Fibroblast of skin of left quadriceps (primary cell): Measurements from ENCODE around the gene TMED1.

Experiments used
- DNase-seq, 2 experiments: peaks; one replicate each; pipeline ENCODE4 v3.0.0-alpha.2; 2013; ENCODE audit warnings: low read depth in 2 of 2

TMED1 gene

DNA sequence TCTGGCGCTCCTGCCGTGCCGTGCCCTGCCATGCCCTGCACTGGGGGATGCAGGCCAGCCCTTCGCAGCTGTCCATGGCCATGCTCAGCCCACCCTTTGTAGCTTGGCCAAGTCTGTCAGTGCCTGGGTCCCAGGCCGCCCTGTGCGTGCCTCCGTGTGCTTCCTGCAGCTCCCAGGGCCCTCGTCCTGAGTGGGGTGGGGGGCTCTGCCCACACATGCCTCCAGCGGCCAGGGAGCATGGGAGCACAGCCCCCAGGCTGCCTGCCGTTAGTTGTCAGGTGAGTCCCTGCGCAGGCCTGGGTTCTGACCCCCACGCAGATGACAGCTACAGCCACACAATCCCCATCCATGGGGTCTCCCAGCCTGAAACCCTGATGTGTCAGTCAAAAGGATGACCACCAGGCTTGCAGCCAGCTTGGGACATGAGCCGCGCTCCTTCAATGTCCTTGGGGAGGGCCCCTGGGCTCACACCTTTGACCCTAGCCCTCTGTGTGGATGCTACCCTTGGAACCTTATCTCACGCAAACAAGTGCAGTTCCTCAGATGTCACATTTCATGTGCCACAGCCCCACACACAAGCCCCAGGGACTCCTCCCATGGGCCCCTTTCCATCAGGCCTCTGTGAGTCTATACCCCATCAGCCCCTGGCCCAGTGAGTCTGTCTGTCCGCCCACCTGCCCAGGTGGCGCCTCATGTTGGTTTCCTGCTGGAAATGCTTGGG is 24.5 kb downstream of the TMED1 start:
- DNase-seq, result no peak

GRCh38 chr19:10809651-10810285 is 26.2 kb downstream of the TMED1 start:
- DNase-seq, result no peak

GRCh38 chr19:10808937-10809649 is 26.9 kb downstream of the TMED1 start:
- DNase-seq, result no peak

DNA sequence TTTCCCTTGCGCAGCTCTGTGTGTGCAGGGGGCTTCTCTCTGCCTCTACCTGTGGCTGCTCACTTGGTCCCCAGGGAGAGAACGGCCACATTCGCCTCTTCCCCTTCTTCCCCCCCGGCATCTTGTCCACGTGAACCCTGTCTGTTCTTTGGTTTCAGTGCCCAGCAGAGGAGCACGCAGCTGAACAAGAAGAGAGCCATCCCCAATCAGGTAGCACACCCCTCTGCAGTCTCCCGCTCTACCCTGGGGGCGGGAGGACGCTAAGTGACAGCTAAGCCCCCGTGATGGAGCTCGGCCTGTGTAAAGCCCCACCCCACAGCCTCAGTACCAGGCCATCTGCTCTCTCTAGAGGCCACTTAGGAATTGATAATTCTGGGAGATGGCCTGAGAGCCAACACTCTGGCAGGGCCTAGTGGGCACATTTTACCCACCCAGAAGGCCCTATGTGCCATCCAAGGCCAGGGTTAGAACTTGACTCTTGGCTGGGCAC is 30.2 kb downstream of the TMED1 start:
- DNase-seq, result no peak

GRCh38 chr19:10805065-10805757 is 30.8 kb downstream of the TMED1 start:
- no peak for DNase-seq

DNA sequence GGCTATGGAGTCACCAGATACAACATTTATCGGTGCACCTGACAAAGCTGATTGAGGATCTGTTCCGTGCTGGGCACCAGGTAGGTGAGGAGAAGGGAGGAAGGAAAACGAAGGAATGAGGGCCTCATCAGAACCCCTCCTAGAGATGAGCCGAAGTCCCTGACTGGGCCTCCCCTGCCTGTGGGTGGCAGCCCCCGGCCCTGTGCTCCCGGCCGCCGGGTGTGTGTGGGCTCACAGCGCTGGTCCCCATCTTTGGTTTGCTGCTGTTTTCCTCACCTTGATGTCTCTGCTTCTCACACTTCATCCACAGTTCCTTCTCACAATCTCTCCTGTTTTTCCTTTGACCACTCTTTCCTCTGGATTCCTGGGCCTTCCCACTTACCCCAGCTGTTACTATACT is 32.8 kb downstream of the TMED1 start:
- no peak for DNase-seq

- DNase-seq, result no peak
These were observed 33.5 kb downstream of the TMED1 start for GRCh38 chr19:10802479-10802878.

- no peak for DNase-seq
These were observed 35.5 kb downstream of the TMED1 start for GRCh38 chr19:10800488-10800887.

- DNase-seq, result no peak
These were observed 38.3 kb downstream of the TMED1 start for GRCh38 chr19:10797541-10798256.

DNA sequence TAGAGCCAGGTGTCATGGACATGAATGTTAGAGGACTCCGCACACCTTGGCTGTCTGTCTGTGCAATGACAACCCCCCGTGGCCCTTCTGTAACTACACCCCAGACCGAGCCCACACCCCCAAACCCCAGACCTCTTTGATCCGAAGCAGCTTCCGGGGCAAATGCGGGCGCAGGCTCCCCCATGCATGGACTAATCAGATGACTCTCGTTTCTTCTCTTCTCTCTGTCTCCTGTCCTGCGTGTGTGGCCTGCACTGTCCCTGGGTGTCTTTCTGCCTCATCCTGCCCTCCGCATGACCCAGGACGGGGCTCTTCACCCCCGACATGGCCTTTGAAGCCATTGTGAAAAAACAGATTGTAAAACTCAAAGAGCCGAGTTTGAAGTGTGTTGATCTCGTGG is 38.9 kb downstream of the TMED1 start:
- no peak for DNase-seq

- no peak for DNase-seq
These were observed 39.4 kb downstream of the TMED1 start for GRCh38 chr19:10796653-10797052.

GRCh38 chr19:10789866-10790265 is 46.1 kb downstream of the TMED1 start:
- no peak for DNase-seq

DNA sequence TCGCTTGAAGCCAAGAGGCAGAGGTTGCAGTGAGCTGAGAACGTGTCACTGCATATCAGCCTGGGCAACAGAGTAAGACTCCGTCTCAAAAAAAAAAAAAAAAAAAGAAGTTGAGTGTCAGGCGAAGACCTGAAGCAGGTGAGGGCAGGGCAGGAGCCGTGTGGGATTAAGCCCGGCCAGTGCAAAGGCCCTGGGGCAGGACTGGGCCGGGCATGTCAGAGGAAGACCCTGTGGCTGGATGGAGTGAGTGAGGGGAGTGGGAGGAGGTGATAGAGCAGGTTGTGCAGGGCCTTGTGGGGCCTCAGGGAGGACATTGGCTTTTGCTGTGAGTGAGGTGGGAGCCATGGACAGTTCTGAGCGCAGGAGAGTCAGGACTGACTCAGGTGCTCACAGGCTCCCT is 47.9 kb downstream of the TMED1 start:
- no peak for DNase-seq

DNA sequence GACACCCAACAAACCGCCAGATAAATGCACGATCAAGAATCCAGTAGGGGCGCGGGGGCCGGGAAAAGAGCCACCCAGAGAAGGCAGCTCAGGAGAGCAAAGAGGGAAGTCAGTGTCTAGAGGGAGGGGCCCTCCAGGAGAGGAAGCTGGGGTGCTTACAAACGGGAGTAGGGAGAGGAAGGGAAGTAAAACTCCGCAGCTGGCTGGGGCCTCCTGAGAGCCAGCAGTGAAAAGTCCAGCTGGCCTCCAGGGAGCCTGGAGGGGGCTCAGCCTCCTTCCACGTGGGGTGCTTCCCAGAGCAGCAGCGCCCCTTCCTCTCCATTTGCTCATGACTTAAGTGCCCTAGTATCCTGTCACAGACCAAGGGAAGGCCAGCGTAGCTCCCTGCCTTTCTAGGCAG is 51.8 kb downstream of the TMED1 start:
- no peak for DNase-seq

DNA sequence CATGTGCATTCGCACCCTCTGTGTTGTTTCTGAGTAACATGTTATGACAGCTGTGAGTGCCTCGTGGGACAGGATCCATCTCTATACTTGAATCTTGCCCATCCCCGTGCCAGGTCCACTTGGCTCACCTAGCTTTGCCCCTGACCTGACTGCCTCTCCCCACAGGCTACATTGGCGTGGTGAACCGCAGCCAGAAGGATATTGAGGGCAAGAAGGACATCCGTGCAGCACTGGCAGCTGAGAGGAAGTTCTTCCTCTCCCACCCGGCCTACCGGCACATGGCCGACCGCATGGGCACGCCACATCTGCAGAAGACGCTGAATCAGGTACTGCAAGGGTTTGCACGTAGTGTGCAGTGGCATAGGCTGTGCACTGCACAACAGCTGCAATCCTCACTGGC is 53.2 kb downstream of the TMED1 start:
- DNase-seq, result no peak
